Right lobe of liver (tissue), 6 donors: ENCODE data around the gene LRRC7. TPM values are rescaled to one million over a fixed set of nuclear protein-coding genes. Genes with fewer than 3 reads are reported as not detected.

Source experiments
- ATAC-seq, 4 donors: fragments of 200-7000 bp; cut with Tn5 transposase; one replicate each; pipeline ENCODE4 v1.9.1; 2020; ENCODE audit warnings: mild to moderate bottlenecking in 4 of 4, moderate library complexity in 4 of 4
- DNase-seq, 3 donors: peaks; one replicate each; pipeline ENCODE4 v3.0.0-alpha.2; 2020
- H3K27ac ChIP-seq, 3 donors: fragments of 200-600 bp; one replicate each; pipeline ENCODE4 v1.8.0; 2022
- H3K27me3 ChIP-seq, 2 donors: fragments of 200-600 bp; one replicate each; pipeline ENCODE4 v1.8.0; 2022
- H3K36me3 ChIP-seq, 4 donors: fragments of 200-600 bp; sonication (generic) in 1 of 4; one replicate each; pipeline versions ENCODE4 v1.5.1 to v1.8.0; 2017 to 2022; ENCODE audit warnings: control low read depth in 1 of 4
- H3K4me1 ChIP-seq, 4 donors: fragments of 200-600 bp; sonication (generic) in 1 of 4; one replicate each; pipeline versions ENCODE4 v1.5.1 to v1.8.0; 2017 to 2022; ENCODE audit warnings: control low read depth in 1 of 4
- H3K4me3 ChIP-seq, 3 donors: fragments of 200-600 bp; one replicate each; pipeline ENCODE4 v1.8.0; 2022
- H3K9me3 ChIP-seq, 4 donors: fragments of 200-600 bp; sonication (generic) in 1 of 4; one replicate each; pipeline versions ENCODE4 v1.5.1 to v1.8.0; 2017 to 2022; ENCODE audit warnings: control low read depth in 1 of 4
- POLR2A ChIP-seq: fragments of 450-650 bp; IDR thresholded peaks from one replicate; pipeline ENCODE4 v1.6.1; 2017; ENCODE audit warnings: antibody characterized with exemption, mild to moderate bottlenecking
- whole genome bisulfite sequencing: methylation state at CpG from one replicate; pipeline ENCODE4 v1.1.6; 2018; ENCODE audit warnings: low coverage, low lambda C conversion rate; ENCODE audit not compliant: insufficient coverage; ENCODE audit errors: missing lambda C conversion rate; 5-methylcytosine and 5-hydroxymethylcytosine counted together
- intact Hi-C, 2 donors: fragments of 100-400 bp; cut with DNase I; formaldehyde crosslinking; loops; one replicate each; pipeline versions ENCODE4 v1.11.2 to v1.14.1; 2022
- total RNA-seq, 6 experiments: library from RNA; depleted of rRNA in 2 of 6; stranded (reverse); fragments of >200 nt in 2 of 6; fragmentation: NEBNext Ultra II Directional in 3 of 6; extraction: Animal tissue kit (Norgen Biotek cat#: 25700) in 3 of 6; gene quantifications; one replicate each; pipeline versions ENCODE4 v1.1.0 to v1.2.4, GENCODE V29; 2016 to 2023
- TF ChIP-seq, protein P1 (sequence below), 4 donors: fragments of 200-600 bp in 3 of 4; fragments of 450-650 bp in 1 of 4; IDR thresholded peaks; one replicate each; pipeline versions ENCODE4 v1.5.1 to v1.8.0; 2016 to 2022; ENCODE audit warnings: antibody characterized with exemption in 4 of 4, mild to moderate bottlenecking in 2 of 4
- donor health status: DM: no; HTN: yes; CAD: no.
- donor health status: DM: no; HTN: no; CAD: no.
- donor health status: DM: no; HTN: no; CAD: no.
- donor health status: DM: no; HTN: yes; CAD: no.
- donor health status: DM: no; HTN: yes; CAD: no.

The LRRC7 gene
- total RNA-seq, 6 experiments from 2014 or later, result 0.06 to 0.66 (median 0.22) TPM

DNA sequence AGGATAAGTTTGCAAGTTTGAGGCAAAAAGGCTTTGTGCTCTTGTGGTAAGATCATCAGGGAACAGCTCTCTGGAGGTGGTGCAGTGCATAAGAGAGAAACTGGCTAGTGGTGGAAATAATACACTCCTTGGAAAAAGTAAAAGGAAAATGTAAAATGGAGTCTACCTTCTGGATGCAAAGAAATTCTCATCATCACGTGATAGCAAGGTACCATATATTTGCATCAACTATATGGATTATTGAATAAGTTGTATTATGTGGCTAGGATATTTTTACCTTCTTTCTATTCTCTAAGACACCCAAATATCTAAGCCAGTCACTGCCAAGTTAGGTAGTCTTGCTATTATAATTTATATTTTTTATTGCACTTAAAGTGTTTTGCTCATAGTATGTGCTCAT is 14.0 kb upstream of the LRRC7 start:
- no peak for DNase-seq
- intact Hi-C loops, result no loop called here
- no peak for ATAC-seq
- Histone ChIP-seq H3K27me3 (no peaks in the 10 kb centered on the region), H3K9me3 (no peaks in the 10 kb centered on the region), H3K4me3 (no peak overlapping the region), H3K27ac (no peak overlapping the region), H3K36me3 (no peaks in the 10 kb centered on the region), H3K4me1 (no peaks in the 10 kb centered on the region)
- 31% methylated on average over 1 of the region's 1 CpG for WGBS
- TF ChIP-seq POLR2A, result no peak
- TF ChIP-seq, protein P1, sequence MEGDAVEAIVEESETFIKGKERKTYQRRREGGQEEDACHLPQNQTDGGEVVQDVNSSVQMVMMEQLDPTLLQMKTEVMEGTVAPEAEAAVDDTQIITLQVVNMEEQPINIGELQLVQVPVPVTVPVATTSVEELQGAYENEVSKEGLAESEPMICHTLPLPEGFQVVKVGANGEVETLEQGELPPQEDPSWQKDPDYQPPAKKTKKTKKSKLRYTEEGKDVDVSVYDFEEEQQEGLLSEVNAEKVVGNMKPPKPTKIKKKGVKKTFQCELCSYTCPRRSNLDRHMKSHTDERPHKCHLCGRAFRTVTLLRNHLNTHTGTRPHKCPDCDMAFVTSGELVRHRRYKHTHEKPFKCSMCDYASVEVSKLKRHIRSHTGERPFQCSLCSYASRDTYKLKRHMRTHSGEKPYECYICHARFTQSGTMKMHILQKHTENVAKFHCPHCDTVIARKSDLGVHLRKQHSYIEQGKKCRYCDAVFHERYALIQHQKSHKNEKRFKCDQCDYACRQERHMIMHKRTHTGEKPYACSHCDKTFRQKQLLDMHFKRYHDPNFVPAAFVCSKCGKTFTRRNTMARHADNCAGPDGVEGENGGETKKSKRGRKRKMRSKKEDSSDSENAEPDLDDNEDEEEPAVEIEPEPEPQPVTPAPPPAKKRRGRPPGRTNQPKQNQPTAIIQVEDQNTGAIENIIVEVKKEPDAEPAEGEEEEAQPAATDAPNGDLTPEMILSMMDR (IDR thresholded peaks at IDR 0.05), result no peak

DNA sequence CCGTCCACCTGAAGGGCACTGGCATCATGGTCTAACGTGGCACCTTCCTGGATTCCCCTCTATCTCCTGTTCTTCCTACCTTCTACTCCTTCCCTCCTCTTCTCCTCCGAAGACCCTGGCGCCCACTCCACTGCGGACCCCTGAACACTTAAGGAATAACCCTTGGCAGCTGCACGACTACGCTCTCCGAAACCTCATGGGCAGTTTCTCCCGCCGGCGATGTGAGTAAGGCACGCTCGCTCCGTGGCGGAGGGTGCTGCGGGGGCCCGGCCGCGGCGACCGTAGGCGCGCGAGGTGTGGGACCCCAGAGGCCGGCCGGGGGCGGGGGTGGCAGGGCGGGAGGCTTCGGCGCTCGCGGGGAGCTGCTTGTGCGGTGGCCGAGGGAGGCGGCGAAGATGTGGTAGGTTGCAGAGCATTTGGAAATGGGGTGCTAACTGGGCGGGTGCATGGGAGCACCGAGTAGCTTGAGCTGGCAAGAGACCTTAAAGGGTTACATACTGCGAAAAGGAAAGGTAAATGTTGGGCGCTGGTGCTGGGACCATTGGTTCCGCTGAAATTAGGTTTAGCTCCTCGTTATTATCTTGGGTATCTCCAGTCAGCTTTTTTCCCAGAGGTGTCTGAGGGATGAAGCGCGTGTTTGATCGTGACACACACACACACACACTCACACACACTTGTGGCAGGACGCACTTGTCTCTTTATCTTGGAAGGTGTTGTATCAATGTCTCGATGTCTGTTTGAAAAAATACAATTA is 876 bp downstream of the LRRC7 start:
- DNase-seq (no peak), ATAC-seq (no peak)
- Histone ChIP-seq H3K9me3 (no peaks in the 10 kb centered on the region), H3K4me1 (peaks cover 0 to 10% (median 0%) of the 10 kb centered on the region in 4 donors), H3K36me3 (no peaks in the 10 kb centered on the region), H3K27ac (no peak overlapping the region), H3K27me3 (peaks cover 0 to 8% of the 10 kb centered on the region in 2 donors), H3K4me3 (peak overlapping the region; percentile 24 to 49 (median 33))
- under 1% methylated on average over 36 of the region's 47 CpGs for whole genome bisulfite sequencing
- intact Hi-C loops, result no loop called here
- no peak for TF ChIP-seq POLR2A
- TF ChIP-seq, protein P1 (IDR thresholded peaks at IDR 0.05), result no peak

DNA sequence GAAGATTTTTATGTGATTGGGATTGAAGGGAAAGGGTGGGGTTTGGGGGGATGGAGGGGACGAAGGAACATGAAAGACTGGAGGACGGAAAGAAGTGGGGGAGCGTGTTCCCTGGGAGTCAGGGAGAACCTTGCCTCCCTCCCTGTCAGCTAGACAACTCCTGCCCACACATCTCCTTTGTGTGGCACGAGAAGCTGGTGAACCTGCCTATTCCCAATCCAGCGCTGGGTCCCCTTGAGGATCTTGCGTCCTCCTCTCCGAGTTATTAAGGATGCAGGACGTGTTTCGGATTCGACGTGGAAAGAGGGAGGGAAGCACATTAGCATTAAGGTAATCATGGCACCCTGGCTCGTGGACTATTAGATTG is 1.4 kb downstream of the LRRC7 start:
- peaks cover 0 to 10% (median 0%) of the 10 kb centered on the region in 4 donors for H3K4me1 ChIP-seq
- H3K27ac ChIP-seq, result no peak overlapping the region
- intact Hi-C loops, result no loop called here
- ATAC-seq, result no peak
- no peak for TF ChIP-seq POLR2A
- TF ChIP-seq, protein P1 (IDR thresholded peaks at IDR 0.05), result no peak
- H3K36me3 ChIP-seq, result no peaks in the 10 kb centered on the region
- WGBS, result 4% methylated on average over 12 of the region's 12 CpGs
- peaks cover 0 to 8% of the 10 kb centered on the region in 2 donors for H3K27me3 ChIP-seq
- no peak for DNase-seq
- H3K9me3 ChIP-seq, result no peaks in the 10 kb centered on the region
- no peak overlapping the region for H3K4me3 ChIP-seq

DNA sequence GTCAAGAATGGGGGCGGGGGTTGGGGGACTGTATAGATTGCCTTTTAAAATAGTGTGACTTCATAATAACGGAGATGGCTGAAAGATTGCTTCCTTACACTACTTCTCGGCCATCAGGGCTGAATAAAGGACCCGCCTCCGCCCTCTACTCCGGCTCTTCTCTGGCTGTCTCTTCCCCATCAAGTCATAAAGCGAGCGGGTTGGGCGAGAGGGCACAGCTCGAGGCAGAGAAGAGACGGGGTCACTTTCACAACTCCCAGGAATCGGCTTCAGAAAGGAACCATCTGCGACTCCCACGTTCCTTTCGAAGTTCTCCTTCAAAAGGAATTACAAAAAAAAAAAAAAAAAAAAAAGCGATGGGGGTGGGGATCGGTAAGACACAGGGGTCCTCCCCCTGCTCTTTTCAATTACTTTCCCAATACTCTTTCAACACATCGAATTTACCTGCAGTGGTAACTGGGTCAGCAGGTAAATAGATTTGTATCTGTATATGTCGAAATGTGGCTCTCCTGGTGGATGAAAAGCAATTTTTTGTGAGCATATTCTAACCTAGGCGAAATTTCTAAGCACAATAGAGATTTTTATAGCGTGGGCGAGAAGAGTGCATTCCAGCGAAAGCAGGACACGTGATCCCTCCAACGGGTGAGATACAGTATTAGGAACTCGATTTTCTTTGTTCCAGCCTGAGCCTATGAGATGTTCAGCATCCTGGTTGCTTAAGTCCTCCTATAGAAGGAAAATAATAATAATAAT is 2.0 kb downstream of the LRRC7 start:
- Histone ChIP-seq H3K4me3 (no peak overlapping the region), H3K27ac (no peak overlapping the region), H3K4me1 (peaks cover 0 to 10% (median 0%) of the 10 kb centered on the region in 4 donors), H3K27me3 (peaks cover 0 to 8% of the 10 kb centered on the region in 2 donors), H3K9me3 (no peaks in the 10 kb centered on the region), H3K36me3 (no peaks in the 10 kb centered on the region)
- intact Hi-C loops, result no loop called here
- DNase-seq (no peak), ATAC-seq (no peak)
- 4% methylated on average over 26 of the region's 26 CpGs for WGBS
- TF ChIP-seq POLR2A, result no peak
- TF ChIP-seq, protein P1 (IDR thresholded peaks at IDR 0.05), result no peak
